Fibroblast of gingiva (primary cell): ENCODE results near the gene FBRS.

ENCODE experiments used
- DNase-seq: peaks from one replicate; pipeline ENCODE4 v3.0.0-alpha.2; 2011; ENCODE audit warnings: low read depth

FBRS gene

GRCh38 chr16:30644334-30644830, 13.8 kb upstream of the FBRS start:
- DNase-seq, result no peak

- no peak for DNase-seq
Measured at GRCh38 chr16:30645727-30646126, 12.5 kb upstream of the FBRS start.

GRCh38 chr16:30647274-30647571, 11.0 kb upstream of the FBRS start:
- no peak for DNase-seq

- DNase-seq, result no peak
Measured at GRCh38 chr16:30649725-30650368, 8.4 kb upstream of the FBRS start.

- peak; percentile 100 for DNase-seq
Measured at GRCh38 chr16:30650369-30651123, 7.7 kb upstream of the FBRS start, which contains the start of gene PRR14. Gene PRR14, plus strand, starts transcription at chr16:30650960. Its CDS starts 686 bp downstream, at chr16:30651646.

GRCh38 chr16:30651124-30652004, 6.9 kb upstream of the FBRS start:
- peak; percentile 74 for DNase-seq

- no peak for DNase-seq
Measured at GRCh38 chr16:30652005-30652296, 6.3 kb upstream of the FBRS start.

GRCh38 chr16:30652718-30653117, 5.5 kb upstream of the FBRS start:
- DNase-seq, result no peak

GRCh38 chr16:30654856-30655255, 3.4 kb upstream of the FBRS start:
- DNase-seq, result no peak

GRCh38 chr16:30655815-30656347, 2.4 kb upstream of the FBRS start:
- DNase-seq, result no peak

- DNase-seq, result no peak
Measured at GRCh38 chr16:30656388-30656787, 1.8 kb upstream of the FBRS start.

- no peak for DNase-seq
Measured at GRCh38 chr16:30656974-30657865, 1.0 kb upstream of the FBRS start.

GRCh38 chr16:30658731-30659506, 688 bp downstream of the FBRS start:
- DNase-seq, result peak; percentile 98

- DNase-seq, result no peak
Measured at GRCh38 chr16:30659507-30660423, 1.5 kb downstream of the FBRS start.

- no peak for DNase-seq
Measured at GRCh38 chr16:30660424-30661261, 2.4 kb downstream of the FBRS start.

- no peak for DNase-seq
Measured at GRCh38 chr16:30662449-30662848, 4.2 kb downstream of the FBRS start.

- no peak for DNase-seq
Measured at GRCh38 chr16:30663038-30663437, 4.8 kb downstream of the FBRS start.

- no peak for DNase-seq
Measured at GRCh38 chr16:30663820-30664219, 5.6 kb downstream of the FBRS start.

GRCh38 chr16:30664616-30665109, 6.4 kb downstream of the FBRS start:
- no peak for DNase-seq
